ENCODE measurements around the gene SP140. TPM values are rescaled to one million over a fixed set of nuclear protein-coding genes. Genes with fewer than 3 reads are reported as not detected.

The SP140 gene
- total RNA-seq, 1 experiment from 2014 or later = 0.32 TPM

GRCh38 chr2:230326453-230327417, 101.2 kb downstream of the SP140 start, which contains the start of gene SP140L:
Gene SP140L, plus strand, starts transcription at chr2:230327193. Its CDS starts 77 bp downstream, at chr2:230327270.
- Histone ChIP-seq H3K27ac (ENCODE audit: low read depth, low read length, poor library complexity, severe bottlenecking) (no peak within 1 kb of the TSS), H3K27me3 (replicated peaks; ENCODE audit: insufficient read depth, low read depth, low read length, poor library complexity) (no peaks in the 10 kb centered on the region), H3K4me1 (ENCODE audit: insufficient read depth, low read length, poor library complexity, severe bottlenecking) (no peaks in the 10 kb centered on the region), H3K9me3 (ENCODE audit: low read depth, low read length, poor library complexity, severe bottlenecking) (no peaks in the 10 kb centered on the region), H3K36me3 (ENCODE audit: insufficient read depth, low read length, poor library complexity, severe bottlenecking) (no peaks in the 10 kb centered on the region), H3K4me3 (ENCODE audit: low read depth, low read length, poor library complexity, severe bottlenecking) (no peak within 1 kb of the TSS)
- CTCF ChIA-PET = no interaction called here
- intact Hi-C loops (cut with micrococcal nuclease; ENCODE audit: unreplicated experiment) = no loop called here
- DNase-seq (ENCODE audit: low spot score) = no peak
- TF ChIP-seq CTCF (conservative IDR thresholded peaks at IDR 0.05; ENCODE audit: low read depth, low read length) (no peak), EZH2 (IDR thresholded peaks at IDR 0.05; ENCODE audit: borderline replicate concordance, low read depth, low read length, poor library complexity, severe bottlenecking) (no peak)
- BruUV-seq (replicated peaks) = no TSS peak
- POLR2A ChIA-PET (ENCODE audit: low non-redundant PET) = no interaction called here

GRCh38 chr2:230327418-230328154, 102.0 kb downstream of the SP140 start:
- ChIA-PET POLR2A (ENCODE audit: low non-redundant PET) (no interaction called here), CTCF (no interaction called here)
- H3K4me3 ChIP-seq (ENCODE audit: low read depth, low read length, poor library complexity, severe bottlenecking) = no peak overlapping the region

GRCh38 chr2:230328155-230328458, 102.6 kb downstream of the SP140 start:
- no peak overlapping the region for H3K27ac ChIP-seq (ENCODE audit: low read depth, low read length, poor library complexity, severe bottlenecking)
- no peaks in the 10 kb centered on the region for H3K27me3 ChIP-seq (replicated peaks; ENCODE audit: insufficient read depth, low read depth, low read length, poor library complexity)
- intact Hi-C loops (cut with micrococcal nuclease; ENCODE audit: unreplicated experiment) = no loop called here

More at GRCh38 chr2:230327418-230328154, 102.0 kb downstream of the SP140 start:
- no peak for DNase-seq (ENCODE audit: low spot score)
- Histone ChIP-seq H3K36me3 (ENCODE audit: insufficient read depth, low read length, poor library complexity, severe bottlenecking) (no peaks in the 10 kb centered on the region), H3K4me1 (ENCODE audit: insufficient read depth, low read length, poor library complexity, severe bottlenecking) (no peaks in the 10 kb centered on the region), H3K27ac (ENCODE audit: low read depth, low read length, poor library complexity, severe bottlenecking) (no peak overlapping the region), H3K27me3 (replicated peaks; ENCODE audit: insufficient read depth, low read depth, low read length, poor library complexity) (no peaks in the 10 kb centered on the region), H3K9me3 (ENCODE audit: low read depth, low read length, poor library complexity, severe bottlenecking) (no peaks in the 10 kb centered on the region)
- no TSS peak for BruUV-seq (replicated peaks)
- TF ChIP-seq EZH2 (IDR thresholded peaks at IDR 0.05; ENCODE audit: borderline replicate concordance, low read depth, low read length, poor library complexity, severe bottlenecking) = no peak
- no peak for TF ChIP-seq CTCF (conservative IDR thresholded peaks at IDR 0.05; ENCODE audit: low read depth, low read length)
- intact Hi-C loops (cut with micrococcal nuclease; ENCODE audit: unreplicated experiment) = no loop called here

More at GRCh38 chr2:230328155-230328458, 102.6 kb downstream of the SP140 start:
- no peak for DNase-seq (ENCODE audit: low spot score)
- ChIA-PET CTCF (no interaction called here), POLR2A (ENCODE audit: low non-redundant PET) (no interaction called here)
- no peak overlapping the region for H3K4me3 ChIP-seq (ENCODE audit: low read depth, low read length, poor library complexity, severe bottlenecking)
- H3K4me1 ChIP-seq (ENCODE audit: insufficient read depth, low read length, poor library complexity, severe bottlenecking) = no peaks in the 10 kb centered on the region
- BruUV-seq (replicated peaks) = no TSS peak
- no peaks in the 10 kb centered on the region for H3K36me3 ChIP-seq (ENCODE audit: insufficient read depth, low read length, poor library complexity, severe bottlenecking)
- no peaks in the 10 kb centered on the region for H3K9me3 ChIP-seq (ENCODE audit: low read depth, low read length, poor library complexity, severe bottlenecking)
- TF ChIP-seq EZH2 (IDR thresholded peaks at IDR 0.05; ENCODE audit: borderline replicate concordance, low read depth, low read length, poor library complexity, severe bottlenecking) = no peak
- TF ChIP-seq CTCF (conservative IDR thresholded peaks at IDR 0.05; ENCODE audit: low read depth, low read length) = no peak
